ENCODE data around the gene MRPS14.
"Not testable (repeated sequence)": the region's sequence is repeated elsewhere in the genome, so short reads cannot be mapped to it uniquely, and the experiment has no call there.

MRPS14 gene

DNA sequence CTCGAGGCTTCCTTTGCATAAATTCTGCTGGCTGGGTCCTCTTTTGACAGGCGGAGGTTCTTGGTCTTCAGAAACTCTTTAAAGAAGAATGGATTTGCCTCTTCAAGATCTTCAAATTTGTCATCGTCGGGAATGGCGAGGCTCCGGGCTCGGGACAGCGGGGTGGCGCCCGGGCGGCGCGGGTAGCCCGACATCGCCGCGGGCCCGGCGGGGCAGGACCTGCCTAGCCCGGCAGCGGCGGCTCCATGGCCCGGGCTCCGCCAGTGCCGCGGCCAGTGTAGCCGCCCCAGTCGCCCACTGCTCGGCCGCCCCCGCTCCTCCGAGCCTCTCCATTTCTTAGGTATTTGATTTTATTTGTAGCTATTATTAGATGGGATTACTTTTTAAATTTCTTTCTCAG is 22.3 kb upstream of the MRPS14 start:
- Histone ChIP-seq H3K4me3 (ENCODE audit: low read length in 2 of 2) (no peak overlapping the region), H3K4me1 (ENCODE audit: control insufficient read depth in 2 of 2, insufficient read depth in 2 of 2, low read length in 2 of 2) (no peaks in the 10 kb centered on the region), H3K9me3 (ENCODE audit: control insufficient read depth in 2 of 2, low read length in 2 of 2) (no peaks in the 10 kb centered on the region), H3K9ac (ENCODE audit: low read depth in 1 of 2, low read length in 2 of 2) (no peak overlapping the region), H3K27ac (ENCODE audit: low read depth in 2 of 2, low read length in 2 of 2) (no peak overlapping the region), H3K27me3 (ENCODE audit: control insufficient read depth in 2 of 2, insufficient read depth in 2 of 2, low read length in 2 of 2) (no peaks in the 10 kb centered on the region), H3K36me3 (ENCODE audit: control insufficient read depth in 2 of 2, insufficient read depth in 2 of 2, low read length in 2 of 2) (no peaks in the 10 kb centered on the region)

DNA sequence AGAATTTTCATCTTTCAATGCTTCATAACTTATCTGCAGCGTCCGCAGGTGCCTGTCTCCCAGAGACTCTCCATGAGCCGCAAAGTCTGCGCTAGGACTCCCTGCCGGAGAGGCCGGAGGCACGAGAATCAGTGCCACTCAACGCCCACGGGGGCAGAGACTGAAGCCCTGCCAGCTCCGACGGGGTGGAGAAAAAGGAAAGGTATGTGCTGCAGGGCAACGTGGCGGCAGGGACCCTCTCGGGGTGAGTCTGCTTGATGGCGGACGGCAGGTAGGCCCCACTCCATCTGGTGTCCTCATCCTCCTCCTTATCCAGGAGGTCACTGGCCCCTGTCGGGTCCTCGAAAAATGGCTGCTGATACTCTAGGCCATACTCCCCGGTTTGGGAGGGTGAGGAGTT is 21.9 kb upstream of the MRPS14 start:
- H3K27ac ChIP-seq (ENCODE audit: low read depth in 2 of 2, low read length in 2 of 2), result no peak overlapping the region
- no peaks in the 10 kb centered on the region for H3K27me3 ChIP-seq (ENCODE audit: control insufficient read depth in 2 of 2, insufficient read depth in 2 of 2, low read length in 2 of 2)
- no peaks in the 10 kb centered on the region for H3K9me3 ChIP-seq (ENCODE audit: control insufficient read depth in 2 of 2, low read length in 2 of 2)

GRCh38 chr1:175044591-175044990 is 21.4 kb upstream of the MRPS14 start:
- not testable (repeated sequence) for H3K4me1 ChIP-seq (ENCODE audit: control insufficient read depth in 2 of 2, insufficient read depth in 2 of 2, low read length in 2 of 2); H3K36me3 ChIP-seq (ENCODE audit: control insufficient read depth in 2 of 2, insufficient read depth in 2 of 2, low read length in 2 of 2); H3K9me3 ChIP-seq (ENCODE audit: control insufficient read depth in 2 of 2, low read length in 2 of 2); H3K27ac ChIP-seq (ENCODE audit: low read depth in 2 of 2, low read length in 2 of 2); H3K27me3 ChIP-seq (ENCODE audit: control insufficient read depth in 2 of 2, insufficient read depth in 2 of 2, low read length in 2 of 2); H3K9ac ChIP-seq (ENCODE audit: low read depth in 1 of 2, low read length in 2 of 2)
- H3K4me3 ChIP-seq (ENCODE audit: low read length in 2 of 2), result peak overlapping the region in 1 of 2 donors; percentile 20

More for the DNA sequence above, 21.9 kb upstream of the MRPS14 start:
- H3K4me3 ChIP-seq (ENCODE audit: low read length in 2 of 2), result no peak overlapping the region
- no peaks in the 10 kb centered on the region for H3K36me3 ChIP-seq (ENCODE audit: control insufficient read depth in 2 of 2, insufficient read depth in 2 of 2, low read length in 2 of 2)
- H3K9ac ChIP-seq (ENCODE audit: low read depth in 1 of 2, low read length in 2 of 2), result no peak overlapping the region
- no peaks in the 10 kb centered on the region for H3K4me1 ChIP-seq (ENCODE audit: control insufficient read depth in 2 of 2, insufficient read depth in 2 of 2, low read length in 2 of 2)

- Histone ChIP-seq H3K4me3 (ENCODE audit: low read length in 2 of 2) (no peak overlapping the region), H3K9me3 (ENCODE audit: control insufficient read depth in 2 of 2, low read length in 2 of 2) (no peaks in the 10 kb centered on the region), H3K9ac (ENCODE audit: low read depth in 1 of 2, low read length in 2 of 2) (no peak overlapping the region), H3K4me1 (ENCODE audit: control insufficient read depth in 2 of 2, insufficient read depth in 2 of 2, low read length in 2 of 2) (no peaks in the 10 kb centered on the region), H3K27me3 (ENCODE audit: control insufficient read depth in 2 of 2, insufficient read depth in 2 of 2, low read length in 2 of 2) (no peaks in the 10 kb centered on the region), H3K36me3 (ENCODE audit: control insufficient read depth in 2 of 2, insufficient read depth in 2 of 2, low read length in 2 of 2) (no peaks in the 10 kb centered on the region), H3K27ac (ENCODE audit: low read depth in 2 of 2, low read length in 2 of 2) (no peak overlapping the region)
Observed at GRCh38 chr1:175043824-175044223, 20.6 kb upstream of the MRPS14 start.

DNA sequence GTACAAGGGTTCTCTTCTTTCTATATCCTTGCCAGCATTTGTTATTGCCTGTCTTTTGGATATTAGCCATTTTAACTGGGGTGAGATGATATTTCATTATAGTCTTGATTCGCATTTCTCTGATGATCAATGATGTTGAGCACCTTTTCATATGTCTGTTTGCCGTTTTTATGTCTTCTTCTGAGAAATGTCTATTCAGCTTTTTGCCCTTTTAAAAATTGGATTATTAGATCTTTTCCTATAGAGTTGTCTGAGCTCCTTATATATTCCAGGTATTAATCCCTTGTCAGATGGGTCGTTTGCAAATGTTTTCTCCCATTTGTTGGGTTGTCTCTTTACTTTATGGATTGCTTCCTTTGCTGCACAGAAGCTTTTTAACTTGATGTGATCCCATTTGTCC is 19.4 kb upstream of the MRPS14 start:
- no peak overlapping the region for H3K9ac ChIP-seq (ENCODE audit: low read depth in 1 of 2, low read length in 2 of 2)
- no peaks in the 10 kb centered on the region for H3K4me1 ChIP-seq (ENCODE audit: control insufficient read depth in 2 of 2, insufficient read depth in 2 of 2, low read length in 2 of 2)
- H3K27ac ChIP-seq (ENCODE audit: low read depth in 2 of 2, low read length in 2 of 2), result no peak overlapping the region
- no peaks in the 10 kb centered on the region for H3K27me3 ChIP-seq (ENCODE audit: control insufficient read depth in 2 of 2, insufficient read depth in 2 of 2, low read length in 2 of 2)
- H3K36me3 ChIP-seq (ENCODE audit: control insufficient read depth in 2 of 2, insufficient read depth in 2 of 2, low read length in 2 of 2), result no peaks in the 10 kb centered on the region
- no peak overlapping the region for H3K4me3 ChIP-seq (ENCODE audit: low read length in 2 of 2)
- H3K9me3 ChIP-seq (ENCODE audit: control insufficient read depth in 2 of 2, low read length in 2 of 2), result no peaks in the 10 kb centered on the region

DNA sequence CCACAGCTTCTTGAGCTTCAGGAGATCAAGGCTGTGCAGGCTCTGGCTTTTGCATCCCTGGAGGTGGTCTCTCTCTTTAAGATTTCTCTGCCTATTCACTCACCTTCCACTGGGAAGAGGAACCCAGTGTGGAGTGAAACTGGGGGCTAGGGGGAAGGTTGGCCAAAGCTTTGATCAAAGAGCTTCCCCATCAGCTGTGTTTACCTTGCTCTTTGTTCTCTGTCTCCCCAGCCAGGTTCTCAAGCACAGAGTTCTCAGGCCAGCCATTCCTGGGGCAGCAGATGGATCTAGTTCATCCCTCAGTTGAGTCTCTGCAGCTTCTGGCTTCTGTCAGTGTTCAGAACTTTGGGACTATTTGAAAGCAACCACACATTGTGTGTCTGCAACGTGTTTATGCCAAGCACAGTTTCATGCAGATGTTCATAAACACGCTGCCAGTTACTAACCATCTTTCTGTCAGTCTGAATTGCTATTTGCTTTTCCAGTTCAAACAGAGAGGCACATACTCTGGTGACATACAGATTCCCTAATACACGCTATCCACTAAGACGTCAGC is 17.2 kb upstream of the MRPS14 start:
- H3K9me3 ChIP-seq (ENCODE audit: control insufficient read depth in 2 of 2, low read length in 2 of 2), result no peaks in the 10 kb centered on the region
- H3K27me3 ChIP-seq (ENCODE audit: control insufficient read depth in 2 of 2, insufficient read depth in 2 of 2, low read length in 2 of 2), result no peaks in the 10 kb centered on the region
- no peak overlapping the region for H3K4me3 ChIP-seq (ENCODE audit: low read length in 2 of 2)
- H3K36me3 ChIP-seq (ENCODE audit: control insufficient read depth in 2 of 2, insufficient read depth in 2 of 2, low read length in 2 of 2), result no peaks in the 10 kb centered on the region
- H3K27ac ChIP-seq (ENCODE audit: low read depth in 2 of 2, low read length in 2 of 2), result no peak overlapping the region
- H3K9ac ChIP-seq (ENCODE audit: low read depth in 1 of 2, low read length in 2 of 2), result no peak overlapping the region
- no peaks in the 10 kb centered on the region for H3K4me1 ChIP-seq (ENCODE audit: control insufficient read depth in 2 of 2, insufficient read depth in 2 of 2, low read length in 2 of 2)

GRCh38 chr1:175037416-175037815 is 14.2 kb upstream of the MRPS14 start:
- Histone ChIP-seq H3K9ac (ENCODE audit: low read depth in 1 of 2, low read length in 2 of 2) (no peak overlapping the region), H3K27ac (ENCODE audit: low read depth in 2 of 2, low read length in 2 of 2) (no peak overlapping the region), H3K4me3 (ENCODE audit: low read length in 2 of 2) (no peak overlapping the region), H3K27me3 (ENCODE audit: control insufficient read depth in 2 of 2, insufficient read depth in 2 of 2, low read length in 2 of 2) (no peaks in the 10 kb centered on the region), H3K36me3 (ENCODE audit: control insufficient read depth in 2 of 2, insufficient read depth in 2 of 2, low read length in 2 of 2) (no peaks in the 10 kb centered on the region), H3K4me1 (ENCODE audit: control insufficient read depth in 2 of 2, insufficient read depth in 2 of 2, low read length in 2 of 2) (no peaks in the 10 kb centered on the region), H3K9me3 (ENCODE audit: control insufficient read depth in 2 of 2, low read length in 2 of 2) (no peaks in the 10 kb centered on the region)

- Histone ChIP-seq H3K4me3 (ENCODE audit: low read length in 2 of 2) (no peak overlapping the region), H3K27ac (ENCODE audit: low read depth in 2 of 2, low read length in 2 of 2) (no peak overlapping the region), H3K4me1 (ENCODE audit: control insufficient read depth in 2 of 2, insufficient read depth in 2 of 2, low read length in 2 of 2) (no peaks in the 10 kb centered on the region), H3K9me3 (ENCODE audit: control insufficient read depth in 2 of 2, low read length in 2 of 2) (no peaks in the 10 kb centered on the region), H3K9ac (ENCODE audit: low read depth in 1 of 2, low read length in 2 of 2) (no peak overlapping the region), H3K36me3 (ENCODE audit: control insufficient read depth in 2 of 2, insufficient read depth in 2 of 2, low read length in 2 of 2) (no peaks in the 10 kb centered on the region), H3K27me3 (ENCODE audit: control insufficient read depth in 2 of 2, insufficient read depth in 2 of 2, low read length in 2 of 2) (no peaks in the 10 kb centered on the region)
Observed at GRCh38 chr1:175036476-175036875, 13.3 kb upstream of the MRPS14 start.

- Histone ChIP-seq H3K9ac (ENCODE audit: low read depth in 1 of 2, low read length in 2 of 2) (no peak overlapping the region), H3K4me1 (ENCODE audit: control insufficient read depth in 2 of 2, insufficient read depth in 2 of 2, low read length in 2 of 2) (no peaks in the 10 kb centered on the region), H3K36me3 (ENCODE audit: control insufficient read depth in 2 of 2, insufficient read depth in 2 of 2, low read length in 2 of 2) (no peaks in the 10 kb centered on the region), H3K27ac (ENCODE audit: low read depth in 2 of 2, low read length in 2 of 2) (no peak overlapping the region), H3K27me3 (ENCODE audit: control insufficient read depth in 2 of 2, insufficient read depth in 2 of 2, low read length in 2 of 2) (no peaks in the 10 kb centered on the region), H3K4me3 (ENCODE audit: low read length in 2 of 2) (no peak overlapping the region), H3K9me3 (ENCODE audit: control insufficient read depth in 2 of 2, low read length in 2 of 2) (no peaks in the 10 kb centered on the region)
Observed at GRCh38 chr1:175035865-175036264, 12.6 kb upstream of the MRPS14 start.

DNA sequence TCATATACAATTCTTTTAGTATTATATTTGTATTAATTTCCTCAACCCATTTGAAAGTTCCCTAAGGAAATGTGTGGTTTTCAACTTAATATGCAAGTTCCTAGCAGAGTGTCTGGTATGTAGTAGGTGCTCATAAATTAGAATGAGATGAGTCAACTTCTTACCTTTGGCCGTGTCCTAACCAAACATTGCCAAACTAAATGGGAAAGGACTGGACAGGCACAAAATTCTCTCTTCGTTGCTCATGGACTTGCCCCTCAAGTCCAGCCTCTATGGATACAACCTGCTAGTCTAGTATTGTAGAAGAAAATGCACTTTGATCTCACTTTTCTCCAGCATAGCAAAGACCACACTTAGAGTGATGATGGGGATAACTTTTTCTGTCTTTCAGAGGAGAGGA is 11.6 kb upstream of the MRPS14 start:
- H3K4me1 ChIP-seq (ENCODE audit: control insufficient read depth in 2 of 2, insufficient read depth in 2 of 2, low read length in 2 of 2), result no peaks in the 10 kb centered on the region
- H3K27ac ChIP-seq (ENCODE audit: low read depth in 2 of 2, low read length in 2 of 2), result no peak overlapping the region
- no peak overlapping the region for H3K4me3 ChIP-seq (ENCODE audit: low read length in 2 of 2)
- no peak overlapping the region for H3K9ac ChIP-seq (ENCODE audit: low read depth in 1 of 2, low read length in 2 of 2)
- no peaks in the 10 kb centered on the region for H3K27me3 ChIP-seq (ENCODE audit: control insufficient read depth in 2 of 2, insufficient read depth in 2 of 2, low read length in 2 of 2)
- no peaks in the 10 kb centered on the region for H3K9me3 ChIP-seq (ENCODE audit: control insufficient read depth in 2 of 2, low read length in 2 of 2)
- no peaks in the 10 kb centered on the region for H3K36me3 ChIP-seq (ENCODE audit: control insufficient read depth in 2 of 2, insufficient read depth in 2 of 2, low read length in 2 of 2)

- peaks cover 3 to 4% of the 10 kb centered on the region in 2 donors for H3K4me1 ChIP-seq (ENCODE audit: control insufficient read depth in 2 of 2, insufficient read depth in 2 of 2, low read length in 2 of 2)
- H3K4me3 ChIP-seq (ENCODE audit: low read length in 2 of 2), result no peak overlapping the region
- H3K27ac ChIP-seq (ENCODE audit: low read depth in 2 of 2, low read length in 2 of 2), result no peak overlapping the region
- no peaks in the 10 kb centered on the region for H3K9me3 ChIP-seq (ENCODE audit: control insufficient read depth in 2 of 2, low read length in 2 of 2)
- no peaks in the 10 kb centered on the region for H3K36me3 ChIP-seq (ENCODE audit: control insufficient read depth in 2 of 2, insufficient read depth in 2 of 2, low read length in 2 of 2)
- no peak overlapping the region for H3K9ac ChIP-seq (ENCODE audit: low read depth in 1 of 2, low read length in 2 of 2)
- no peaks in the 10 kb centered on the region for H3K27me3 ChIP-seq (ENCODE audit: control insufficient read depth in 2 of 2, insufficient read depth in 2 of 2, low read length in 2 of 2)
Observed at GRCh38 chr1:175033953-175034352, 10.7 kb upstream of the MRPS14 start.
